HEK293T (cell line): ENCODE measurements around the gene SUCLA2.
"Not testable (repeated sequence)": the region's sequence is repeated elsewhere in the genome, so short reads cannot be mapped to it uniquely, and the experiment has no call there.

Experiments
- CTCF ChIA-PET: fragments of 350-600 bp; formaldehyde crosslinking; extraction: SDS; loops from one replicate; lab custom pipeline; 2021; ENCODE audit warnings: antibody characterized with exemption, inconsistent platforms; lab: Yijun Ruan, JAX
- POLR2A ChIA-PET: fragments of 350-600 bp; formaldehyde crosslinking; extraction: SDS; loops from one replicate; lab custom pipeline; 2020; ENCODE audit warnings: antibody characterized with exemption, inconsistent platforms; lab: Yijun Ruan, JAX
- DNase-seq: peaks from one replicate; pipeline ENCODE4 v3.0.0; 2012; ENCODE audit warnings: mixed read lengths; ENCODE audit errors: extremely low spot score
- ARNT ChIP-seq: fragments of 450-650 bp; IDR thresholded peaks from 2 replicates; pipeline ENCODE4 v1.6.1; 2017; ENCODE audit warnings: mild to moderate bottlenecking
- BHLHE40 ChIP-seq: fragments of 450-650 bp; IDR thresholded peaks from 2 replicates; pipeline ENCODE4 v1.6.1; 2016; ENCODE audit warnings: mild to moderate bottlenecking, moderate library complexity, borderline replicate concordance
- CTBP1 ChIP-seq: fragments of 450-650 bp; IDR thresholded peaks from 2 replicates; pipeline ENCODE4 v1.6.1; 2016; ENCODE audit warnings: borderline replicate concordance
- ELF4 ChIP-seq: fragments of 450-650 bp; IDR thresholded peaks from 2 replicates; pipeline ENCODE4 v1.6.1; 2017; ENCODE audit warnings: antibody characterized with exemption
- FOXA1 ChIP-seq: fragments of 450-650 bp; IDR thresholded peaks from 2 replicates; pipeline ENCODE4 v1.6.1; 2016; ENCODE audit warnings: mild to moderate bottlenecking
- FOXK2 ChIP-seq: fragments of 450-650 bp; IDR thresholded peaks from 2 replicates; pipeline ENCODE4 v1.6.1; 2016; ENCODE audit warnings: mild to moderate bottlenecking
- FOXM1 ChIP-seq: fragments of 450-650 bp; IDR thresholded peaks from 2 replicates; pipeline ENCODE4 v1.6.1; 2017; ENCODE audit warnings: mild to moderate bottlenecking, borderline replicate concordance
- HDGF ChIP-seq: fragments of 450-650 bp; IDR thresholded peaks from 2 replicates; pipeline ENCODE4 v1.6.1; 2017; ENCODE audit warnings: antibody characterized with exemption, borderline replicate concordance
- L3MBTL2 ChIP-seq: fragments of 450-650 bp; conservative IDR thresholded peaks from 2 replicates; pipeline ENCODE4 v1.6.1; 2016; ENCODE audit warnings: mild to moderate bottlenecking
- LEF1 ChIP-seq: fragments of 450-650 bp; IDR thresholded peaks from 2 replicates; pipeline ENCODE4 v1.6.1; 2017; ENCODE audit warnings: mild to moderate bottlenecking, borderline replicate concordance
- NFRKB ChIP-seq: fragments of 450-650 bp; IDR thresholded peaks from 2 replicates; pipeline ENCODE4 v1.6.1; 2016; ENCODE audit warnings: mild to moderate bottlenecking, moderate library complexity
- SP1 ChIP-seq: fragments of 450-650 bp; IDR thresholded peaks from 2 replicates; pipeline ENCODE4 v1.6.1; 2017
- SUZ12 ChIP-seq: fragments of 450-650 bp; IDR thresholded peaks from 2 replicates; pipeline ENCODE4 v1.6.1; 2016; ENCODE audit warnings: mild to moderate bottlenecking
- TARDBP ChIP-seq: fragments of 450-650 bp; IDR thresholded peaks from 2 replicates; pipeline ENCODE4 v1.6.1; 2016
- ZNF384 ChIP-seq: fragments of 450-650 bp; IDR thresholded peaks from 2 replicates; pipeline ENCODE4 v1.6.1; 2016
- TF ChIP-seq, protein P1 (sequence below): fragments of 450-650 bp; IDR thresholded peaks from 2 replicates; pipeline ENCODE4 v1.6.1; 2016

SUCLA2 gene

DNA sequence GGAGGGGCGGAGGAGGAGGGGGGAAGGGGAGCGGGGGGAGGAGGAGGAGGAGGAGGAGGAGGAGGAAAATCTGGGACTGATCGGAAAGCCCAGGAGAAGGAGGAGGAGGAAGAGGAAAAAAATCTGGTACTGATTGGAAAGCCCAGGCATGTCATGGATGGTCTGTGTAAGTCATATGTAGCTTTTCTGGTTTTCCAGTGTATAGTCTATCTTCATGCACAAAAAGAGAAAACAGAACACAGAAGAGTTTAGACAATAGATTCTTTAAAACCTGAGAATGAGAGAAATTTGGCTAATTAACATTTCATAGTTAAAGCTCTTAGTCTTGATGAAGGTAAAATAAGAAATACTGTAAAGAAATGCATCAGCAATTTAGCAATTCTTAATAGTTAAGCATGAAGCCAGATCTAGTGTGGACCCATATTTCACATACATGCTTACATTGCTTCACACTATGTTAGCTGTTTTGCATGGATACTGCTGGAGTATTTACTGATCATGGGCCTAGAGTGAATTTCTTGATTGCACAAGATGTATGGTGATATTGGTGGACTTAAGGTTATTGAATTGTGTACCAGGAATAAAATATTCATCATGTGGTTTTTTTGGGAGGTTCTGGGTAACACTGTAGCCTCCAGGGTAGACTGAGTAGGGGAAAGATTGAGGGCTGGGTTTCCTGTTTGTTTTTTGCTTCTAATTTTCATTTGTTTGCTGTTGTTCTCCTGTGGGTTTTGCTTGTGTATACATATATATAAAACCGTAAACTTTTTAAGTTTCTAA lies 41.4 kb downstream of the SUCLA2 start:
- TF ChIP-seq FOXK2 (no peak), TARDBP (no peak), BHLHE40 (no peak), FOXA1 (no peak), ARNT (no peak), HDGF (no peak), NFRKB (no peak)
- ChIA-PET CTCF (no interaction called here), POLR2A (no interaction called here)
- DNase-seq, result no peak

DNA sequence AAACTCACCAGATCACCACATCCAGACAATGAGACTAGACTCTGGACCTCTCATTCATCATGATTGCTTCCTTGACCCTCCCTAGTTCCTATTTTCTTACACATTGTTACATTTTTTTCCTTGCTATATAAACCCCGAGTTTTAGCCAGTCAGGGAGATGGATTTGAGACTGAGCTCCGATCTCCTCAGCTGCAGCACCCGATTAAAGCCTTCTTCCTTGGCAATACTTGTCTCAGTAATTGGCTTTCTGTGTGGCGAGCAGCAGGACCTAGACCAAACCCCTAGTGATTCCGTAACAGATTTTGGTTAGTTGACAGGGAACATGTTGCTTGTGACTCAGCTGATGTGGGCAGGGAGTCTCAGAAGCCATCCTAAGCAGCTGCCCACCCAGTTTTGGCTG lies 44.0 kb downstream of the SUCLA2 start:
- TF ChIP-seq LEF1 (no peak), ARNT (no peak), TARDBP (no peak), NFRKB (no peak), HDGF (no peak), SP1 (no peak), BHLHE40 (no peak), ELF4 (no peak), SUZ12 (no peak), ZNF384 (no peak), FOXM1 (no peak), L3MBTL2 (no peak), FOXK2 (no peak), CTBP1 (no peak), FOXA1 (no peak)
- TF ChIP-seq, protein P1, sequence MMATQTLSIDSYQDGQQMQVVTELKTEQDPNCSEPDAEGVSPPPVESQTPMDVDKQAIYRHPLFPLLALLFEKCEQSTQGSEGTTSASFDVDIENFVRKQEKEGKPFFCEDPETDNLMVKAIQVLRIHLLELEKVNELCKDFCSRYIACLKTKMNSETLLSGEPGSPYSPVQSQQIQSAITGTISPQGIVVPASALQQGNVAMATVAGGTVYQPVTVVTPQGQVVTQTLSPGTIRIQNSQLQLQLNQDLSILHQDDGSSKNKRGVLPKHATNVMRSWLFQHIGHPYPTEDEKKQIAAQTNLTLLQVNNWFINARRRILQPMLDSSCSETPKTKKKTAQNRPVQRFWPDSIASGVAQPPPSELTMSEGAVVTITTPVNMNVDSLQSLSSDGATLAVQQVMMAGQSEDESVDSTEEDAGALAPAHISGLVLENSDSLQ, result no peak
- CTCF ChIA-PET, result no interaction called here
- DNase-seq, result no peak
- POLR2A ChIA-PET, result no interaction called here

DNA sequence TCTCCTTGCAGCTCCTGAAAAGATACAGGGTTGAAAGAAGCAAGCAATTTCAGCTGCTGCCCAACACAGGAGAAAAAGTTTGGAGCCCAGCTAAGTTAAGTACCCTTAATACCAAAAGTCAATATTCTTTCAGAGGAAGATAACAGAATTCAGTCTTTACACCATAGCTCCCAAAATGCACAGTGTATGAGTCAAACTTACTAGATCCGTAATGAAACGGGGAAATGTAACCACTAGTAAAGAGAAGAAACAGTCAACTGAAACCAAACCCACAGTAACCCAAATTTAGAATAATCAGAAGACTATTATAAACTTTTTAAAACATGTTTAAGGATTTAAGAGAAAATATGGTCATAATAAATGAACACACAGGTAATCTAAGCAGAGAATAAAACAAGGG lies 45.2 kb downstream of the SUCLA2 start:
- DNase-seq, result no peak
- CTCF ChIA-PET, result no interaction called here
- POLR2A ChIA-PET, result no interaction called here
- no peak for TF ChIP-seq NFRKB
- no peak for TF ChIP-seq CTBP1
- TF ChIP-seq SUZ12, result no peak
- TF ChIP-seq ARNT, result no peak
- no peak for TF ChIP-seq FOXK2

DNA sequence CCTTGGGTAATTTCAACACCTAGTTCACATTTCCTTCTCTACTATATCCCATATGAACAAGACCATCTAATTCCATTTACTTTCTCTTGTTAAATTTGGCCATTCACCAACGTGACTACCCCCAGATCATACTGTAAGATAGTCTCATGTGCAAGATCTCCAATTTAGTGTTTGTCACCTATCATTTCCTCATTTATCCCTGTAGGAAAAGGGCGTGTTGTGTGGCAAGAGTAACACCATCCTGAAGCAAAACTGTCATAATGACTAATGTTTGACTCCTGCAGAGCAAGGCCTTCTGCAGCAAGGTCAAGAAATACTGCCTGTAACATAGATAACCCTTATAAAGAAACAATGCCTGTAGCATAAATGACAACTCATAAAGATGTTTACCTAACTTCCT lies 51.3 kb downstream of the SUCLA2 start:
- POLR2A ChIA-PET, result no interaction called here
- DNase-seq, result no peak
- CTCF ChIA-PET, result no interaction called here
- TF ChIP-seq HDGF (no peak), ZNF384 (no peak), FOXM1 (no peak)

DNA sequence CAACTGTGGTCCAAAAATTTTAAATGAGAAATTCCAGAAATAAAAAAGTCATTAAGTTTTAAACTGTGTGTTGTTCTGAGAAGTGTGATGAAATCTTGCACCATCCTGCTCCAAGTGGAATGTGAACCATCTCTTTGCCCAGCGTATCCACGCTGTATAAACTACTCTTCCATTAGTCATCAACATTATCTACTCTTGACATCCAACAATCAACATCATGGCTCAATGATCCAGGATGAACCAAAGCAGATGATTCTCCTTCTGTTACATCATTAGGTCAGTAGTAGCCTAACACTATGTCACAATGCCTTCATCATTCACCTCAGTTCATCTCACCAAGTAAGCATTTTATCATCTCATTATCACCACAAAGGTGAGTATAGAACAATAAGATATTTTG lies 55.3 kb downstream of the SUCLA2 start:
- CTCF ChIA-PET, result no interaction called here
- POLR2A ChIA-PET, result no interaction called here
- TF ChIP-seq NFRKB (no peak), FOXA1 (no peak), HDGF (no peak), FOXM1 (no peak), SUZ12 (no peak), ARNT (no peak), L3MBTL2 (no peak), SP1 (no peak), CTBP1 (no peak), FOXK2 (no peak)
- no peak for DNase-seq

DNA sequence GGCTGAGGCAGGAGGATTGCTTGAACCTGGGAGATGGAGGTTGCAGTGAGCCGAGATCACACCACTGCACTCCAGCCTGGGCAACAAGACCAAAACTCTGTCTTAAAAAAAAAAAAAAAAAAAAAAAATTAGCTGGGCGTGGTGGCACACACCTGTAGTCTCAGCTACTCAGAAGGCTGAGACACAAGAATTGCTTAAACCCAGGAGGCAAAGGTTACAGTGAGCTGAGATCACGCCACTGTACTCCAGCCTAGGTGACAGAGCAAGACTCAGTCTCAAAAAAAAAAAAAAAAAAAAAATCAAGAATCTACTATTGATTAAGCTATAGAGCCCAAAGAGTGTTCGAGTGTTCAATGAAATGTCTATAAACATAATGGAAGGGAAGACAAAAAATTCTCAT lies 55.9 kb downstream of the SUCLA2 start:
- POLR2A ChIA-PET, DNase-seq: not testable (repeated sequence)
- CTCF ChIA-PET, result interaction anchor here (0.7 kb wide), 1 partner anchor 17 kb away, joined by 5 read pairs; no protein-coding TSS in a partner anchor

DNA sequence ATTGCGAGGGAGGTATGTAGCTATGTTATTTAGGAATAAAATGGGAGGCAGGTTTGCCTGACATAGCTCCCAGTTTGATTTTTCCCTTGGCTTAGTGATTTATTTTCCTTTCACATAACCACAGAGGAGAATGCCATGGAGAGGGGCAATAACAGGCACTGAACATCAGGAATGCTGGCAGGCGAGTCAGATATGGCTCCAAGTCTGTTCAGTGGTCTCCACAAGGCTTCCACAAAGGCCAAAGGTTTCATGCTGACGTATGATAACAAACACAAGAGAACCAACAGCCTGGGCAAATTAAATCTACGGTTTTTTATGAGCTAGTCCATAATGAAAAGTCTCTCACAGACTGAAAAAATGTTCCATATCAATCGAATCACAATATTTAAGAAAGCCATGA lies 66.7 kb downstream of the SUCLA2 start:
- CTCF ChIA-PET, result no interaction called here
- DNase-seq, result no peak
- TF ChIP-seq, protein P1, result no peak
- TF ChIP-seq SP1 (no peak), CTBP1 (no peak), SUZ12 (no peak), ZNF384 (no peak), LEF1 (no peak), FOXK2 (no peak), ARNT (no peak), FOXM1 (no peak), BHLHE40 (no peak), L3MBTL2 (no peak), ELF4 (no peak), HDGF (no peak), TARDBP (no peak)
- POLR2A ChIA-PET, result no interaction called here
